Subcutaneous abdominal adipose tissue (tissue), 5 donors: ENCODE measurements around the gene CDH18.

Source experiments
- H3K27ac ChIP-seq: one replicate; pipeline ENCODE4 v1.7.0; 2013; ENCODE audit warnings: low read depth, mild to moderate bottlenecking, inconsistent platforms, low read length, moderate library complexity
- H3K27me3 ChIP-seq, 5 donors: one replicate each; pipeline ENCODE4 v1.7.0; 2013; ENCODE audit warnings: low read length in 5 of 5, inconsistent platforms in 1 of 5; ENCODE audit not compliant: control insufficient read depth in 5 of 5, insufficient read depth in 4 of 5
- H3K36me3 ChIP-seq, 5 donors: one replicate each; pipeline ENCODE4 v1.7.0; 2013; ENCODE audit warnings: low read length in 5 of 5; ENCODE audit not compliant: control insufficient read depth in 5 of 5, insufficient read depth in 5 of 5
- H3K4me1 ChIP-seq, 5 donors: one replicate each; pipeline ENCODE4 v1.7.0; 2013; ENCODE audit warnings: low read length in 5 of 5, mild to moderate bottlenecking in 3 of 5, moderate library complexity in 1 of 5; ENCODE audit not compliant: control insufficient read depth in 5 of 5, insufficient read depth in 5 of 5
- H3K4me3 ChIP-seq, 5 donors: one replicate each; pipeline ENCODE4 v1.7.0; 2013; ENCODE audit warnings: low read length in 5 of 5, low read depth in 1 of 5
- H3K9ac ChIP-seq, 5 donors: one replicate each; pipeline ENCODE4 v1.7.0; 2013; ENCODE audit warnings: low read length in 5 of 5, mild to moderate bottlenecking in 4 of 5, moderate library complexity in 3 of 5
- H3K9me3 ChIP-seq, 5 donors: one replicate each; pipeline ENCODE4 v1.7.0; 2013; ENCODE audit warnings: low read length in 5 of 5; ENCODE audit not compliant: control insufficient read depth in 5 of 5
- donor health status: healthy.
- donor health status: healthy.
- donor health status: healthy.
- donor health status: healthy.
- donor health status: healthy.

Gene CDH18

GRCh38 chr5:20000416-20000815, 12.4 kb upstream of the CDH18 start:
- H3K27ac ChIP-seq: no peak overlapping the region
- H3K9ac ChIP-seq: no peak overlapping the region
- no peaks in the 10 kb centered on the region for H3K4me1 ChIP-seq
- H3K27me3 ChIP-seq: no peaks in the 10 kb centered on the region
- H3K36me3 ChIP-seq: no peaks in the 10 kb centered on the region
- H3K9me3 ChIP-seq: no peaks in the 10 kb centered on the region
- H3K4me3 ChIP-seq: no peak overlapping the region

- Histone ChIP-seq H3K36me3 (no peaks in the 10 kb centered on the region), H3K9me3 (no peaks in the 10 kb centered on the region), H3K27ac (no peak overlapping the region), H3K4me1 (peaks cover 0 to 10% (median 4%) of the 10 kb centered on the region in 5 donors), H3K27me3 (peaks cover 0 to 8% (median 3%) of the 10 kb centered on the region in 5 donors), H3K9ac (no peak overlapping the region), H3K4me3 (no peak overlapping the region)
Observed at GRCh38 chr5:19988457-19988856, 457 bp upstream of the CDH18 start.

- no peak overlapping the region for H3K9ac ChIP-seq
- H3K36me3 ChIP-seq: no peaks in the 10 kb centered on the region
- H3K27ac ChIP-seq: no peak overlapping the region
- peaks cover 0 to 8% (median 3%) of the 10 kb centered on the region in 5 donors for H3K27me3 ChIP-seq
- no peaks in the 10 kb centered on the region for H3K9me3 ChIP-seq
- H3K4me3 ChIP-seq: no peak overlapping the region
- H3K4me1 ChIP-seq: peaks cover 0 to 10% (median 4%) of the 10 kb centered on the region in 5 donors
Observed at GRCh38 chr5:19986806-19987205, 1.2 kb downstream of the CDH18 start.

GRCh38 chr5:19986031-19986619, 1.9 kb downstream of the CDH18 start:
- Histone ChIP-seq H3K27me3 (peaks cover 0 to 8% (median 3%) of the 10 kb centered on the region in 5 donors), H3K27ac (no peak overlapping the region), H3K9me3 (no peaks in the 10 kb centered on the region), H3K4me3 (no peak overlapping the region), H3K9ac (no peak overlapping the region), H3K4me1 (peaks cover 0 to 10% (median 4%) of the 10 kb centered on the region in 5 donors), H3K36me3 (no peaks in the 10 kb centered on the region)

- H3K27ac ChIP-seq: no peak overlapping the region
- H3K9me3 ChIP-seq: no peaks in the 10 kb centered on the region
- H3K27me3 ChIP-seq: no peaks in the 10 kb centered on the region
- no peak overlapping the region for H3K4me3 ChIP-seq
- no peaks in the 10 kb centered on the region for H3K36me3 ChIP-seq
- no peak overlapping the region for H3K9ac ChIP-seq
- H3K4me1 ChIP-seq: no peaks in the 10 kb centered on the region
Observed at GRCh38 chr5:19978476-19978875, 9.5 kb downstream of the CDH18 start.

- Histone ChIP-seq H3K9me3 (no peaks in the 10 kb centered on the region), H3K4me3 (no peak overlapping the region), H3K9ac (no peak overlapping the region), H3K27ac (no peak overlapping the region), H3K27me3 (no peaks in the 10 kb centered on the region), H3K4me1 (no peaks in the 10 kb centered on the region), H3K36me3 (no peaks in the 10 kb centered on the region)
Observed at GRCh38 chr5:19977099-19977498, 10.9 kb downstream of the CDH18 start.

- H3K4me1 ChIP-seq: no peaks in the 10 kb centered on the region
- H3K9ac ChIP-seq: no peak overlapping the region
- no peaks in the 10 kb centered on the region for H3K9me3 ChIP-seq
- no peaks in the 10 kb centered on the region for H3K36me3 ChIP-seq
- H3K4me3 ChIP-seq: no peak overlapping the region
- H3K27ac ChIP-seq: no peak overlapping the region
- H3K27me3 ChIP-seq: no peaks in the 10 kb centered on the region
Observed at GRCh38 chr5:19975795-19976194, 12.2 kb downstream of the CDH18 start.

- H3K9ac ChIP-seq: no peak overlapping the region
- H3K9me3 ChIP-seq: peaks cover 0 to 2% (median 0%) of the 10 kb centered on the region in 5 donors
- no peak overlapping the region for H3K4me3 ChIP-seq
- no peaks in the 10 kb centered on the region for H3K36me3 ChIP-seq
- H3K4me1 ChIP-seq: no peaks in the 10 kb centered on the region
- no peaks in the 10 kb centered on the region for H3K27me3 ChIP-seq
- H3K27ac ChIP-seq: no peak overlapping the region
Observed at GRCh38 chr5:19960451-19960850, 27.5 kb downstream of the CDH18 start.

GRCh38 chr5:19959830-19960384, 28.1 kb downstream of the CDH18 start:
- no peaks in the 10 kb centered on the region for H3K27me3 ChIP-seq
- no peaks in the 10 kb centered on the region for H3K4me1 ChIP-seq
- H3K4me3 ChIP-seq: no peak overlapping the region
- H3K9ac ChIP-seq: no peak overlapping the region
- H3K36me3 ChIP-seq: no peaks in the 10 kb centered on the region
- H3K27ac ChIP-seq: no peak overlapping the region
- H3K9me3 ChIP-seq: peaks cover 0 to 2% (median 0%) of the 10 kb centered on the region in 5 donors

- no peaks in the 10 kb centered on the region for H3K36me3 ChIP-seq
- H3K4me3 ChIP-seq: no peak overlapping the region
- H3K27me3 ChIP-seq: no peaks in the 10 kb centered on the region
- no peaks in the 10 kb centered on the region for H3K4me1 ChIP-seq
- no peak overlapping the region for H3K9ac ChIP-seq
- peaks cover 0 to 2% (median 0%) of the 10 kb centered on the region in 5 donors for H3K9me3 ChIP-seq
- no peak overlapping the region for H3K27ac ChIP-seq
Observed at GRCh38 chr5:19950897-19951296, 37.1 kb downstream of the CDH18 start.
